Stimulated activated CD4-positive, alpha-beta T cell treated with anti-CD3 and anti-CD28 coated beads, Interleukin-2, amount 100 ng/mL, for 48 hours (primary cell): Measurements from ENCODE around the gene ANKRD33B.
"Not testable (repeated sequence)": the region's sequence is repeated elsewhere in the genome, so short reads cannot be mapped to it uniquely, and the experiment has no call there.

ENCODE experiments used
- DNase-seq, 2 donors: peaks; one replicate each; pipeline ENCODE4 v3.0.0-alpha.2; 2020

ANKRD33B gene

GRCh38 chr5:10563945-10564837, at the start of gene ANKRD33B:
ANKRD33B (plus strand) TSS chr5:10564070; CDS start chr5:10564468, 398 bp downstream.
- DNase-seq = peak; percentile 68 to 73

GRCh38 chr5:10514572-10514971, 49.3 kb upstream of the ANKRD33B start:
- not testable (repeated sequence) for DNase-seq

GRCh38 chr5:10515492-10515891, 48.4 kb upstream of the ANKRD33B start:
- DNase-seq = no peak

DNA sequence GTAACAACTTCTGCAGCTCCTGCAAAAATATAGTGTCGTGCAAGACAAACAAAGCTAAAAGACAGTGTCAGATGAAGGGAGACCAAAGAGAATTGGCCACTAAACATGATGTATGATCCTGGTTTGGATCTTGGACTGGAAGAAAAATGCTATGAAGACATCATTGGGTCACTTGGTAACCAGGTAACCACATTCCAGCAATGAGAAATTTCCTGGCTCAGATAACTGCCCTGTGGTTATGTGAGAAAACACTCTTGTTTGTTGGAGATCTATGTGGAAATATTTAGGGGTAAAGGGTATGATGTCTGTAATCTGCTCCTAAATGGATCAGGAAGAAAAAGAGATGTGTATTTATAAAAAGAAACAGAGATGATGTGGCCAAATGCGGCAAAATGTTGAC, 45.5 kb upstream of the ANKRD33B start:
- DNase-seq = no peak

GRCh38 chr5:10519729-10520128, 44.1 kb upstream of the ANKRD33B start:
- no peak for DNase-seq

DNA sequence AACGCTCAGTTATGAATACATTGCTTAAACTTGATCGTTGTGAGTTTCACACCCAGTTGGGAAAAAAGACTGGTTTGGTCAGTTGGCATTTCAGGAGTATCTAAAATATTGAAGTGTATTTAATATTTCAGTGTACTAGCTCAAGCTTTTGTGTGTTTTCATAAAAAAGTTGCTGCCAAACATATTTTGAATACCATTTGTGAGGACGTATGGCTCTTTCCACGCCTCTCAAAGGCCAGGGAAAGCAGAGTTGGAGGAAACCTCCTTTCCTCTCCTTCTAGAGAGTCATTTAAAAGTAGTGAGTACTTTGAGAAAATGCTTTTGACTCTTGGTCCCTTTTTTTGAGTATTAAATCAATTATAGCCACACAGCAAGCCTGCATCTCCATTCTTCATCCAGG, 43.2 kb upstream of the ANKRD33B start:
- no peak for DNase-seq

DNA sequence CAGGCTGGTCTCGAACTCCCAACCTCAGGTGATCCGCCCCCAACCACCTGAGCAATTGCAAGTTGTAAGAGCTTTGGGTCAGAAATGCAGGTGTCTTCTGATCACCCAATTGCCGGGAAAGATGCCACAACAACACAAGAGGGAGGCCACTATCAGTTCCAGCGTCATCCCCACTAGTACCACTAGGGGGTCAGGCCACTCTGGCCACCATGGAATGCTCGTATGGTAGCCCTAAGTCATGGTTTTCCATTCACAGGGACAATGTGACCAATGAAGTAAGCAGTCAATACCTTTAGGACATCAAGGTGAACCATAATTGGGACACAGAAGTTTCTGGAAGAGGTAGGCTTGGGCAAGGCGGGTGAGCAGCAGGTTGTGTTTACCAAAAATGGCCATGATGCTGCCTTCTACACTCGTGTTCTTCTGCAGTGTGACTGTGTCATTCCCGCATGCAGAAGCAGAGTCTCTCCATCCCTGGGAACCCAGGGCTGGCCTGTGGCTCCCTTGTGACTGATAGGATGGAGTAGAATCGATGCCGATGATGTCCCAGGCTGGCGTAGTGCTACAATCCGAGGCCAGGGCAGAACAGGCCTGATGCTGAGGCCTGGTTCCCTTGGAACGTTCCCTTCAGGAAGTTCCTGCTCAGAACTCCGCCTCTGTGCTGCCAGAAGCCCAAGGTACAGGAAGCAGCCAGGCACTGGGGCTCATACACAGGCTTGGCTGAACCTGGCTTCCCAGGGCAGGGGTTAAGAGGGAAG, 42.2 kb upstream of the ANKRD33B start:
- DNase-seq = peak in 1 of 2 donors; percentile 10

GRCh38 chr5:10522224-10522611, 41.7 kb upstream of the ANKRD33B start:
- no peak for DNase-seq

DNA sequence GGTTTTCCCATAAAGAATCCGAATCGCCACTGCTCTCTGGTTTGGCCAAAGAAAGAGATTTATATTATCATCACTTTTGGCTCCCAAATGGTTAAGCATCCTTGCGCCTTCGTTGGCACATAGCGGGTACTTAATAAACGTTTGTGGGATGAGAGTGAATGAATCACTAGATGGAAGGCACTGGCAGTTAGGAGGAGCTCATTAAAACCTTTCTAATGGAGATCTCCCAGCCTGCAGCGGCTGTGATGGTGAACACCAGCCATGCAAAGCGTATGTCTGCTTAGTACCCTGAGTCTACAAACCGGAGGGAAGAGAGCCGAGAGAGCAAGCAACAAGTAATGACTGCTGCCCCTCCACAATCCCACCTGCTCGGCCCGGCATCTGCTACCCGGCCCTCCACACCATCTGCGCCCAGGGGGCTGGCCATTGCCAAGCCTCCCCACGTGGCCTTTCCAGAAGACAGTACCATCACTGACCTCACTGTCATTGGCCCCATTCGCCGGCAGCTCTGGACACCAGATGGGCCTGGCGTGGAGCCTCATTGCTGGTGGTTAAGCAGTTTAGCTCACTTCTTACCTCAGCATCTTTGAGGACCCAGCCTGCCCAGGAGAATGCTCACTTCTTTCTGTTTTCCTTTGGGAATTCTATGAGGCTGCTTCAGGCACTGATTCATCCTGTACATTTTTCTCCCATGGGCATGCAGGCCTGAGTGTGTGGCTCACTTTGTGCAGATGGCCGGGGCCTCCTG, 39.3 kb upstream of the ANKRD33B start:
- DNase-seq = no peak

DNA sequence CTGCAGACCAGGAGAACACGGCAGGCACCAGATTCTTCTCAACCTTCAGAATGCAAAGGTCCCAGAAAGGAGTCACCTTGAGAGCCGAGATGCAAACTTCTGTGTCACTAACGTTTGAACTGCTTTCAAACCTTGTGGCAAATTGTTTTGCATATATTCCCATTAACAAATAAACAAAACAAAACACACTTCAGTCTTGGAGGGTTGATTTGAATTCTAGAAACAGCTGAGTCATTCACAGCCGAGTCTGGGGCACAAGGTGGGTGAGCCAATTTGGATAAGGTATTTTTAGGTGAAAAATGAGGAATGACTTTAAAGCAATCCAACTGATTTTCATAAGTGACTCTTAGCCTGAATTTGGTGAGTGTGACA, 38.8 kb upstream of the ANKRD33B start:
- no peak for DNase-seq

DNA sequence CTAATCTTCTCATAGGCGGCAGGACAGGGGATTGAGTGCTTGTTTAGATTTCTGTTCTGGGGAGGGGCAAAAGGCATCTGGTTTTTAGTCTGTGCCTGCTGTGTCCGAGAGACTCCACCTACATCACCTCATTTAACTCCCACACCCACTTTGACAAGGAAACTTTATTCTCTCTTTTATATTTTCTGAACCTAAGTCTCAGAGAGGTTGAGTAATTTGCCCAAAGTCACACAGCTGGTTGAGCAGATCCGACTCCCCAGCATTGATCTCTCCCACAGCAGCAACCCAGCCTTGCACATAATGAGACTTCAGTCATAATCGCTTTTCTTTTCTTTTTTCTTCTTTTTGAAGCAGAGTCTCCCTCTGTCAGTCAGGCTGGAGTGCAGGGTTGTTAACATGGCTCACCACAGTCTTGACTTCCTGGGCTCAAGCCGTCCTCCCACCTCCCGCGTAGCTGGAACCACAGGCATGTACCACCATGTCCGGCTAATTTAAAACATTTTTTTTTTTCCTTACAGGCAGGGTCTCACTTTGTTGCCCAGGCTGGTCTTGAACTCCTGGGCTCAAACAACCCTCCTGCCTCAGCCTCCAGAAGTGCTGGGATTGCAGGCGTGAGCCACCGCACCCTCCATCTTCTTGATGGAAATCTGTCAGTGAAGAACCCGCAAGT, 36.5 kb upstream of the ANKRD33B start:
- DNase-seq = no peak

DNA sequence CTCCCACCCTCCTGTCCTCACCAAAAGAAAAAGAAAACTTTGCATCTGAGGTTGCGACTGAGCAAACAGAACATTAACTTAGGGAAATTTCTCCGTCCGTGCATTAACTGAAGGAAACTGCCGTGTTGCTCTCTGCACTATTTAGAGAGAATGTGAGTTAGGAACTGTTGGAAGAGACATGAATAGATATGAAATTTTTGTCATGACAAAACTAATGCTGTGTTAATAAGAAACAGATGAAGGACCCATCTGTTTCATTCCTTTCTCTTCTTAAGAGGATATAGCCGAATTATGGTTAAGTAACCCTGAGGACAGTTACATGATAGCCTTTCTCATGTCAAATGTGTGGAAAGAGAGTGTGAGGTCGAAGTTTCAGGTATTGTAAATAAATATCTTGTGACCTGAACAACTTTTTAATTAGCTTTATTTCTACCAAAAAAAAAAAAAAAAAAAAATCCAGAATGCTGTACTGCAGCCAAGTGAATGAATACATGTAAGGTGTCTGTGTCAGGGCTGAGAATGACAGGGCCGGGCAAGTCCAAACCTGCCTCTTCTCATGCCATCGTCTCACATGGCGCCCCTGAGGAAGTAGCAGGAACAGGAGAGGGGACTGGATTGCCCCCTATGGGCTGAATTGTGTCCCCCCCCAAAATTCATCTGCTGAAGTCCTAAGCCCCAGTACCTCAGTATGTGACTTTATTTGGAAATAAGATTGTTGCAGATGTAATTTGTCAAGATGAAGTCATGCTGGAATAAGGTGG, 35.6 kb upstream of the ANKRD33B start:
- no peak for DNase-seq

DNA sequence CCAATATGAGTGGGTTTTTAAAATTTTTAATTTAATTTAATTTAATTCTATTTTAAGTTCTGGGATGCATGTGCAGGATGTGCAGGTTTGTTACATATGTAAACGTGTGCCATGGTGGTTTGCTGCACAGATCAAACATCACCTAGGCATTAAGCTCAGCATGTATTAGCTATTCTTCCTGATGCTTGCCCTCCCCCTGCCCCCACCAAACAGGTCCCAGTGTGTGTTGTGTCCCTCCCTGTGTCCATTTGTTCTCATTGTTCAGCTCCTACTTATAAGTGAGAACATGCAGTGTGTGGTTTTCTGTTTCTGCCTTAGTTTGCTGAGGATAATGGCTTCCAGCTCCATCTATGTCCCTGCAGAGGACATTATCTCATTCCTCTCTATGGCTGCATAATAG, 35.0 kb upstream of the ANKRD33B start:
- no peak for DNase-seq

- DNase-seq = no peak
Observed at GRCh38 chr5:10530601-10531320, 33.1 kb upstream of the ANKRD33B start.

DNA sequence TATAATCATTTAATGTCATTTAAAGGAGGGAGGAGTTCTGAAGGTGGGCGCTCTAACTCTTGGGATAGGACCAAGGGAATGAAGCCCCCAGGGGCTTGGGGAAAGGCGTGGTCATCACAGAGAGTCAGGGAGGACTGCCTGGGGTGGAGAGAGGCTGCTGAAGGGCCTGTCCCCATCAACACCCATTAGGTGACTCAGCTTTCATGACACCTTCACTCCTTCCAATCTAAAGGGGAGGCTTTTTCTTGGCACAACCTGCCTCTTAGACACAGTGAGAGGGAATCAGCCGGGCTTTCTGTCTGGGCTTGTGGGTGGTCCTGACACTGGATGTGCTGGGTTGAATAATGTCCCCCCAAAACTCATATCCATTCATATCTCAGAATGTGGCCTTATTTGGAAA, 31.4 kb upstream of the ANKRD33B start:
- no peak for DNase-seq

- DNase-seq = no peak
Observed at GRCh38 chr5:10533226-10533625, 30.6 kb upstream of the ANKRD33B start.

GRCh38 chr5:10534561-10535530, 29.0 kb upstream of the ANKRD33B start:
- no peak for DNase-seq

DNA sequence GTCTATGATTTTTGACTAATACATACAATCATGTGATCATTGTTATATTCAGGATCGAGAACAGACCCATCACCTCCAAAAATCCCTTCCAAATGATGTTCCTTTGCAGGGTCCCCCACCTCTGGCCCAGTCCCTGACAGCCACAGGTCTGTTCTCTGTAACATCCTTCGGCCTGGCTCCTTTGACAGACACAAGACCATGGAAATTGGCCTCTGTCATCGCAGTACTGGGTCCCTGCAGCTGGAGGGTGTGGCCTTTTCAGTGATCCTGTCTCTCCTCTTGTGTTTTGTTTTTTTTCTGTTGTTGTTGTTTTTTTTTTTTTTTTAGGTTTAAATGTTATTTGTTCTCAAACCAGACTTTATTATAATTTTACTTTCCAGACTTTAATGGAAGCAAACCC, 27.4 kb upstream of the ANKRD33B start:
- no peak for DNase-seq

DNA sequence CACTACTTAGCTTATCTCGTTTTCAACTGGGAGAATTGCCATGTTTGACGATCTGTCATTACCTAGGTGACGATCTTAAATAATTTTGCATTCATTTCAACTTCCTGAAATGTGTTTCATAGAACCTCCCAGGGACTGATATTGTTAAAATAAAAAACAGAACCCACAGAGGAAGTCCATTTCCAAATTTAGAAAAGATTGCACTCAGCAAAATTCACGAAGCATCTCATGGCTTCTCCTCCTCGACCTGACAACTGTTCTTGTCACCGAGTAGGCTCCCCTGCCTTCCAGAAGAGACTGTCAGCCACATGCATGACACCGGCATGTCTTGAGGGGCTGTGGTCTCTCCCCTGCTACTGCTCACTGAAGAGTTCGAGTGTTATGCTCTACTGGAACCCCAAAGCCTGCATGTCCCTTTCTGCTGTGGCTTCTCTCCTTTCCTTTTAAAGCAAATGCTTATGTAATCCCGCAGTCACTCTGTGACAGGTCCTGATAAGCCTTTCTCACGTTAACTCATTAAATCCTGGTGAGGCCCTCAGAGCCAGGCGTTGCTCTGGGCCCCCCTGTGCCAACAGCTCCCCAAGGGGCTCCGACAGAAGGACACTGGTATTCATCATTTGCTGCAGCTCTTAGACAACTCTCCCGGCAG, 26.8 kb upstream of the ANKRD33B start:
- DNase-seq = no peak

- DNase-seq = no peak
Observed at GRCh38 chr5:10537624-10538023, 26.2 kb upstream of the ANKRD33B start.
